Measurements from ENCODE around the gene SLC66A2. TPM values are rescaled to one million over a fixed set of nuclear protein-coding genes. Genes with fewer than 3 reads are reported as not detected.
A peak's percentile ranks its signal among the peaks of the same experiment; 100 is the strongest.
"Not testable (repeated sequence)": the region's sequence is repeated elsewhere in the genome, so short reads cannot be mapped to it uniquely, and the experiment has no call there.

Gene SLC66A2
- total and polyA plus RNA-seq, 9 donors = 2.1 to 31.1 (median 27.0) TPM

DNA sequence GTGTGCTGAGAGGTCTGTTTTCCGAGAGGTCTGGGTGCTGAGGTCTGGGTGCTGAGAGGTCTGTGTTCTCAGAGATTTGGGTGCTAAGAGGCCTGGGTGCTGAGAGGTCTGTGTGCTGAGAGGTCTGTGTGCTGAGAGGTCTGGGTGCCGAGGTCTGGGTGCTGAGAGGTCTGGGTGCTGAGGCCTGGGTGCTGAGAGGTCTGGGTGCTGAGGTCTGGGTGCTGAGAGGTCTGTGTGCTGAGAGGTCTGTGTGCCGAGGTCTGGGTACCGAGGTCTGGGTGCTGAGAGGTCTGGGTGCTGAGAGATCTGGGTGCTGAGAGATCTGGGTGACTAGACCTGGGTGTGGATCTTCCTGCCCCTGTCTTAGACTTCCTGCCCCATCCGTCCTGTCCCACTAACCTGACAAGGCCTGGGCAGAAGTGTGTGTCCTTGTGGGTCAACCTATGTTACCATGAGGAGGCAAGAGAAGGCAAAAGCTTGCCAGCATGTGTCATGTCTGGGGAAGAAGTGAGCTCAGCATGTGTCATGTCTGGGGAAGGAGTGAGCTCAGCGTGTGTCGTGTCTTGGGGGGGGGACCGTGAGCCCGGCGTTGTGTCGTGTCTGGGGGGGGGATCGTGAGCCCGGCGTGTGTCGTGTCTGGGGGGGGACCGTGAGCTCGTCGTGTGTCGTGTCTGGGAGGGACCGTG, 84.4 kb downstream of the SLC66A2 start:
- Histone ChIP-seq H3K36me3 (no peaks in the 10 kb centered on the region), H3K4me3 (no peak overlapping the region), H3K27ac (no peak overlapping the region), H3K27me3 (no peaks in the 10 kb centered on the region), H3K9me3 (no peaks in the 10 kb centered on the region), H3K4me1 (ENCODE audit: insufficient read depth) (no peaks in the 10 kb centered on the region)
- TF ChIP-seq, protein P1, sequence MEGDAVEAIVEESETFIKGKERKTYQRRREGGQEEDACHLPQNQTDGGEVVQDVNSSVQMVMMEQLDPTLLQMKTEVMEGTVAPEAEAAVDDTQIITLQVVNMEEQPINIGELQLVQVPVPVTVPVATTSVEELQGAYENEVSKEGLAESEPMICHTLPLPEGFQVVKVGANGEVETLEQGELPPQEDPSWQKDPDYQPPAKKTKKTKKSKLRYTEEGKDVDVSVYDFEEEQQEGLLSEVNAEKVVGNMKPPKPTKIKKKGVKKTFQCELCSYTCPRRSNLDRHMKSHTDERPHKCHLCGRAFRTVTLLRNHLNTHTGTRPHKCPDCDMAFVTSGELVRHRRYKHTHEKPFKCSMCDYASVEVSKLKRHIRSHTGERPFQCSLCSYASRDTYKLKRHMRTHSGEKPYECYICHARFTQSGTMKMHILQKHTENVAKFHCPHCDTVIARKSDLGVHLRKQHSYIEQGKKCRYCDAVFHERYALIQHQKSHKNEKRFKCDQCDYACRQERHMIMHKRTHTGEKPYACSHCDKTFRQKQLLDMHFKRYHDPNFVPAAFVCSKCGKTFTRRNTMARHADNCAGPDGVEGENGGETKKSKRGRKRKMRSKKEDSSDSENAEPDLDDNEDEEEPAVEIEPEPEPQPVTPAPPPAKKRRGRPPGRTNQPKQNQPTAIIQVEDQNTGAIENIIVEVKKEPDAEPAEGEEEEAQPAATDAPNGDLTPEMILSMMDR (IDR thresholded peaks at IDR 0.05) = no peak
- TF ChIP-seq EP300 (IDR thresholded peaks at IDR 0.05) = no peak
- intact Hi-C loops (cut with DNase I) = no loop called here
- no peak for DNase-seq
- 85 to 90% (median 86%) methylated on average over 20 of the region's 20 CpGs for WGBS, 3 donors

DNA sequence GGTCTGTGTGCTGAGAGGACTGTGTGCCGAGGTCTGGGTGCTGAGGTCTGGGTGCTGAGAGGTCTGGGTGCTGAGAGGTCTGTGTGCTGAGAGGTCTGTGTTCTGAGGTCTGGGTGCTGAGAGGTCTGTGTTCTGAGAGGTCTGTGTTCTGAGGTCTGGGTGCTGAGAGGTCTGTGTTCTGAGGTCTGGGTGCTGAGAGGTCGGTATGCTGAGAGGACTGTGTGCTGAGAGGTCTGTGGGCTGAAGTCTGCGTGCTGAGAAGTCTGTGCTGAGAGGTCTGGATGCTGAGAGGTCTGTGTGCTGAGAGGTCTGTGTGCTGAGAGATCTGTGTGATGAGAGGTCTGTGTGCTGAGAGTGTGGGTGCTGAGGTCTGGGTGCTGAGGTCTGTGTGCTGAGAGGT, 85.5 kb downstream of the SLC66A2 start:
- H3K9me3 ChIP-seq; H3K27me3 ChIP-seq; H3K4me3 ChIP-seq; DNase-seq; H3K36me3 ChIP-seq; H3K4me1 ChIP-seq (ENCODE audit: insufficient read depth); intact Hi-C loops (cut with DNase I); H3K27ac ChIP-seq: not testable (repeated sequence)
- 49 to 56% (median 52%) methylated on average over 3 of the region's 3 CpGs for WGBS, 3 donors

DNA sequence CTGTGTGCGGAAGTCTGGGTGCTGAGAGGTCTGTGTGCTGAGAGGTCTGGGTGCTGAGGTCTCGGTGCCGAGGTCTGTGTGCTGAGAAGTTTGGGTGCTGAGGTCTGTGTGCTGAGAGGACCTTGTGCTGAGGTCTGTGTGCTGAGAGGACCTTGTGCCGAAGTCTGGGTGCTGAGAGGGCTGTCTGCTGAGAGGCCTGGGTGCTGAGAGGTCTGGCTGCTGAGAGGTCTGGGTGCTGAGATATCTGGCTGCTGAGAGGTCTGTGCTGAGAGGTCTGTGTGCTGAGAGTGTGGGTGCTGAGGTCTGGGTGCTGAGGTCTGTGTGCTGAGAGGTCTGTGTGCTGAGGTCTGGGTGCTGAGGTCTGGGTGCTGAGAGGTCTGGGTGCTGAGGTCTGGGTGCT, 86.5 kb downstream of the SLC66A2 start:
- WGBS, 3 donors = 82 to 92% (median 86%) methylated on average over 4 of the region's 4 CpGs
- H3K27ac ChIP-seq; H3K27me3 ChIP-seq; H3K36me3 ChIP-seq; H3K4me3 ChIP-seq; H3K9me3 ChIP-seq; H3K4me1 ChIP-seq (ENCODE audit: insufficient read depth); DNase-seq; intact Hi-C loops (cut with DNase I): not testable (repeated sequence)

DNA sequence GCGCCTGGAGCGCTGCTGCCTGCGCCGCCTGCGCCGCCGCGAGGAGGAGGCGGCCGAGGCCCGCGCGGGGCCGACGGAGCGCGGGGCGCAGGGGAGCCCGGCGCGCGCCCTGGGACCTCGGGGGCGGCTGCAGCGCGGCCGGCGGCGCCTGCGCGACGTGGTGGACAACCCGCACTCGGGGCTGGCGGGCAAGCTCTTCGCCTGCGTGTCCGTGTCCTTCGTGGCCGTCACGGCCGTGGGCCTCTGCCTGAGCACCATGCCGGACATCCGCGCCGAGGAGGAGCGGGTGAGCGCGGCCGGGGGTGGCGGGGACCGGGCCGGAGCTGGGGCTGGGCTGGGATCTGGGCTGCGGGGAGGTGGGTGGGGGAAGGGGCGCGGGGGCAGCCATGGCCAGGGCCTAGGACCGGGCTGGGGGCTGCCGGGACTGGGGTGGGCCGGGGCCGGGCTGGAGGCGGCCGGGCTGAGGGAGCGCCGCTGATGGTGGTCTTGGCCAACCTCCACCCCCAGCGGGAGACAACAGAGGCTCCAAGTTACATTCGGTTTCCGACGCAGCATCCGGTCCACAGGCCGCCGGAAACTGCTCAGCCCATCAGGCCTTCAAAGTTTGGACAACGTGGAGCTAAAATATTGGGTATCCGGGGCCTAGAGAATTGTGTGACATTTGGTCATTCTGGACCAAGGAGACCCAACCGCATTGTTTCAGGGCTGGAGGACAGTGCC, 87.3 kb downstream of the SLC66A2 start:
- Histone ChIP-seq H3K4me1 (ENCODE audit: insufficient read depth) (no peaks in the 10 kb centered on the region), H3K4me3 (no peak overlapping the region), H3K27me3 (no peaks in the 10 kb centered on the region), H3K36me3 (no peaks in the 10 kb centered on the region), H3K27ac (no peak overlapping the region), H3K9me3 (peaks cover 0 to 4% of the 10 kb centered on the region in 2 donors)
- no peak for TF ChIP-seq POLR2A (IDR thresholded peaks at IDR 0.05)
- TF ChIP-seq, protein P1 (IDR thresholded peaks at IDR 0.05) = no peak
- no peak for TF ChIP-seq EP300 (IDR thresholded peaks at IDR 0.05)
- WGBS, 3 donors = 63 to 72% (median 72%) methylated on average over 35 to 74 of the region's 74 CpGs
- peak in 1 of 5 donors; percentile 21 for DNase-seq
- intact Hi-C loops (cut with DNase I) = no loop called here

DNA sequence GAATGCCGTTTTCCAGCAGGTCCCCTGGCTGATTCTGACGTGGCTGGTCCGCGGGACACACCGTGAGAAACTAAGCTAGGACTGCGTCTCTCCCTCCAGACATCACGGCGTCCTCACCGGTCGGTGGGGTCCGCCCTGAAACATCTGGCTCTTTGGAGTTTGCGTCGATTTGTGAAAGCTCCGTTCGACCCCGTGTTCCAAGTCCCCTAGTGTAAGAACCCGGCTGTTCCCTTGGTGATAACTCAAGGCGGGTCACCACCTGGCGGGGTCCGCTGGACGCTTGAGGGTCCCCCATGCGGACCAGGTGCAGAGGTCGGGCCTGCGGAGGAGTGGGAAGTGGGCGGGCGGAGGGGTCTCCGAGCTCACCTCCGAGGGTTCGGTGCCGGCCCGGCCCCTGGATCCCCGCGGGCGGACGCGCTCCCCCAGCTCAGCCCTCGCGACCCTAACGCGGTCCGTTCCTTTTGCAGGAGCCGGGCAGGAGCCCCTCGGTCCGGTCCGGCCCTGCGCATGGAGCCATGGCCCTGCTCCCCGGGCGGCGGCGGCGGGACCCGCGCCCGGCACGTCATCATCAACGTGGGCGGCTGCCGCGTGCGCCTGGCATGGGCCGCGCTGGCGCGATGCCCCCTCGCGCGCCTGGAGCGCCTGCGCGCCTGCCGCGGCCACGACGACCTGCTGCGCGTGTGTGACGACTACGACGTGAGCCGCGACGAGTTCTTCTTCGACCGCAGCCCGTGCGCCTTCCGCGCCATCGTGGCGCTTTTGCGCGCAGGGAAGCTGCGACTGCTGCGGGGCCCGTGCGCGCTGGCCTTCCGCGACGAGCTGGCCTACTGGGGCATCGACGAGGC, 88.1 kb downstream of the SLC66A2 start:
- DNase-seq = peak in 1 of 5 donors; percentile 28
- intact Hi-C loops (cut with DNase I) = no loop called here
- Histone ChIP-seq H3K9me3 (peaks cover 0 to 4% of the 10 kb centered on the region in 2 donors), H3K4me3 (no peak overlapping the region), H3K27ac (no peak overlapping the region), H3K4me1 (ENCODE audit: insufficient read depth) (no peaks in the 10 kb centered on the region), H3K27me3 (no peaks in the 10 kb centered on the region), H3K36me3 (no peaks in the 10 kb centered on the region)
- no peak for TF ChIP-seq POLR2A (IDR thresholded peaks at IDR 0.05)
- TF ChIP-seq EP300 (IDR thresholded peaks at IDR 0.05) = no peak
- TF ChIP-seq, protein P1 (IDR thresholded peaks at IDR 0.05) = no peak
- 59 to 72% (median 59%) methylated on average over 82 to 102 of the region's 102 CpGs for WGBS, 3 donors
